Muscle layer of duodenum (tissue), 2 donors: ENCODE data around the gene CFAP97D2.
"Not testable (repeated sequence)": the region's sequence is repeated elsewhere in the genome, so short reads cannot be mapped to it uniquely, and the experiment has no call there.

Experiments used
- H3K27ac ChIP-seq: one replicate; pipeline ENCODE4 v1.7.0; 2013; ENCODE audit warnings: mild to moderate bottlenecking, low read length
- H3K27me3 ChIP-seq: one replicate; pipeline ENCODE4 v1.7.0; 2013; ENCODE audit warnings: low read depth, mild to moderate bottlenecking, control low read depth, low read length
- H3K36me3 ChIP-seq, 2 donors: one replicate each; pipeline ENCODE4 v1.7.0; 2013; ENCODE audit warnings: low read length in 2 of 2, control low read depth in 1 of 2, mild to moderate bottlenecking in 1 of 2; ENCODE audit not compliant: insufficient read depth in 2 of 2, control insufficient read depth in 1 of 2
- H3K4me1 ChIP-seq, 2 donors: one replicate each; pipeline ENCODE4 v1.7.0; 2013; ENCODE audit warnings: low read length in 2 of 2, mild to moderate bottlenecking in 2 of 2, control low read depth in 1 of 2, moderate library complexity in 1 of 2; ENCODE audit not compliant: insufficient read depth in 2 of 2, control insufficient read depth in 1 of 2
- H3K4me3 ChIP-seq, 2 donors: one replicate each; pipeline ENCODE4 v1.7.0; 2013; ENCODE audit warnings: low read length in 2 of 2, low read depth in 1 of 2, mild to moderate bottlenecking in 1 of 2
- H3K9me3 ChIP-seq, 2 donors: one replicate each; pipeline ENCODE4 v1.7.0; 2013; ENCODE audit warnings: low read length in 2 of 2, control low read depth in 1 of 2, mild to moderate bottlenecking in 1 of 2; ENCODE audit not compliant: control insufficient read depth in 1 of 2
- donor health status: healthy.

CFAP97D2 gene

GRCh38 chr13:114263578-114263977 lies 84.5 kb downstream of the CFAP97D2 start:
- H3K36me3 ChIP-seq = peaks cover 68 to 92% of the 10 kb centered on the region in 2 donors
- no peaks in the 10 kb centered on the region for H3K27me3 ChIP-seq
- H3K4me3 ChIP-seq = no peak overlapping the region
- H3K27ac ChIP-seq = no peak overlapping the region
- H3K4me1 ChIP-seq = no peaks in the 10 kb centered on the region
- no peaks in the 10 kb centered on the region for H3K9me3 ChIP-seq

- not testable (repeated sequence) for H3K4me3 ChIP-seq, H3K27ac ChIP-seq, H3K27me3 ChIP-seq, H3K4me1 ChIP-seq, H3K9me3 ChIP-seq
- H3K36me3 ChIP-seq = peaks cover 71 to 93% of the 10 kb centered on the region in 2 donors
Observed at GRCh38 chr13:114264313-114264712, 85.3 kb downstream of the CFAP97D2 start.

GRCh38 chr13:114264886-114265611 lies 86.0 kb downstream of the CFAP97D2 start:
- H3K27me3 ChIP-seq = no peaks in the 10 kb centered on the region
- no peaks in the 10 kb centered on the region for H3K4me1 ChIP-seq
- no peaks in the 10 kb centered on the region for H3K9me3 ChIP-seq
- no peak overlapping the region for H3K4me3 ChIP-seq
- no peak overlapping the region for H3K27ac ChIP-seq
- H3K36me3 ChIP-seq = peaks cover 66 to 91% of the 10 kb centered on the region in 2 donors

DNA sequence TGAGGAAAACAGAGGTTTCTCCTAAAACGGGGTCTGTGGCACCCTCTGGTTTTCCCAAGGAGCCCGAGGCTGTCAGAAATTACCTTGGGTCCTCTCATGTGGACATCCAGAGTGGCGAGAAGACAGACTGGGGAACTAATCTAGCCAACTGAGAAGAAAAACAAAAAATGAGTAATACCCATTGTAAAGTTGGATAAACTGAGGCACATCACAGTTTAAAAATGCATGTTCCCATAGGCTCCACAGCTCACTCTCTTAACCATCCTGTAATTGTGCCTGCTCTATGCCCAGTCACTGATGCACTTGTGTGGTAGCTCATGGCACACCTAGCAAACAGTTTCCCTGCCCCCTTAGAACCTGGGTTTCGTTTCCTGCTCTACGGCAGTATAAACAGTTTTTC lies 87.2 kb downstream of the CFAP97D2 start:
- Histone ChIP-seq H3K4me1 (no peaks in the 10 kb centered on the region), H3K36me3 (peaks cover 59 to 83% of the 10 kb centered on the region in 2 donors), H3K27ac (no peak overlapping the region), H3K27me3 (no peaks in the 10 kb centered on the region), H3K4me3 (no peak overlapping the region), H3K9me3 (no peaks in the 10 kb centered on the region)

DNA sequence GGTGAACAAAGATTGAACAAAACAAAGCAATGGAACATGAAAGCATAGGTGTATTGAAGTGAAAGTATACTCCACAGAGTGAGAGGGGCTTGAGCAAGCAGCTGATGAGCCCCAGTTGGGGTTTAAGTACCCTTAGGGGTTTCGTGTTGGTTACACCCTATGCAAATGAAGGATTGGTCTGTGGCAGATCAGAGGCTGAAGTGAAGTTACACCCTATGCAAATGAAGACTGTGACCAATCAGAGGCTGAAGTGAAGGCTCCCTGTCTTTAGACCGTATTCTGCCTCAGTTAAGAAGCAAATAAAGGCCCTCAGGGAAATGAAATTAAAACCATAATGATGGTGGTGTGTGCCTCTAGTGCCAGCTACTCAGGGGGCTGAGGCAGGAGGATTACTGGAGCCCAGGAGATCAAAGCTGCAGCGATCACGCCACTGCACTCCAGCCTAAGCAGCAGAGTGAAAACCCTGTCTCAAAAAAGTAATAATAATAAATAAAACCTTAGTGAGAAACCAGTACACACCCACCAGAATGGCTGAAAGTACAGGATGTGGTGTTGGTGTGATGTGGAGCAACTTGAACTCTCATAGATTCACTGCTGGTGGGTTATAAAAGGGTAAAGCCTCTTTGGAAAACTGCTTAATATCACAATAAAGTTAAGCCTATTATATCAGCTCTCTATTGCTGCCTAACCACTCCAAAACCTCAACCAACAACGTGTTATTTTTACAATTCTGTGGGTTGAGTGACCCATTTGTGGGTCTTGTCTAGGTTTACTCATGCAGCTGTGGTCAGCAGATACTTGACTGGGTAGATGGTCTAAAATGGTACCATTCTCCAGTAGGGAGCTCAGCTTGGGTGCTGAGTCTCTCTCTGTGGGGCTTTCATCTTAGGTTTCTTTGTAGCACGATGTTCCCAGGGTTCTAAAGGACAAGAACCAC lies 89.6 kb downstream of the CFAP97D2 start:
- peaks cover 51 to 75% of the 10 kb centered on the region in 2 donors for H3K36me3 ChIP-seq
- no peak overlapping the region for H3K4me3 ChIP-seq
- H3K4me1 ChIP-seq = no peaks in the 10 kb centered on the region
- H3K27ac ChIP-seq = no peak overlapping the region
- no peaks in the 10 kb centered on the region for H3K9me3 ChIP-seq
- no peaks in the 10 kb centered on the region for H3K27me3 ChIP-seq

DNA sequence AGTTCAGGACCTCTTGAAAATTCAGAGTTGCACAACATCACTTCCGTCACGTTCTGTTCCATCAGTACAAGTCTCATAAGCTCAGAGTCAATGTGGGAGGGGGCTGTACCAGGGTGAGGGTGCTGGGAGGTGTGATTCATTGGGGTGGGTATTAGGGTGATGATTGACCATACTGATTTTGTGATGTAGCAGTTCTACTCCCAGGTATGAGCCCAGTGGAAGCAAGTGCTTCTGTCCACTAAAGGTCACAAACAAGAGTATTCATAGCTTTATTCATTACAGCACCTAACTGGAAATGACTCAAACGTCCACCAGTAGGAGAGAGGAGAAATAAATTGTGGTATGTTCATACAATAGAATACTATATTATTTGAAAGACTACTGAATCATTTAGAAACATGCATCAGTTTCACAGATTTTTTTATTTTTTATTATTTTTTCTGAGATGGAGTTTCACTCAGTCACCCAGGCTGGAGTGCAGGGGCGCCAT lies 90.3 kb downstream of the CFAP97D2 start:
- no peak overlapping the region for H3K4me3 ChIP-seq
- no peaks in the 10 kb centered on the region for H3K4me1 ChIP-seq
- no peak overlapping the region for H3K27ac ChIP-seq
- H3K27me3 ChIP-seq = no peaks in the 10 kb centered on the region
- no peaks in the 10 kb centered on the region for H3K9me3 ChIP-seq
- H3K36me3 ChIP-seq = peaks cover 49 to 72% of the 10 kb centered on the region in 2 donors
